ENCODE data around the gene WDR91.

The WDR91 gene

GRCh38 chr7:135240441-135240840, 29.1 kb upstream of the WDR91 start:
- Histone ChIP-seq H3K4me3 (ENCODE audit: low read depth in 1 of 2, low read length in 2 of 2) (no peak overlapping the region), H4K20me1 (ENCODE audit: insufficient read depth, low read length) (no peaks in the 10 kb centered on the region), H3K9me3 (ENCODE audit: insufficient read depth, low read length, severe bottlenecking) (no peaks in the 10 kb centered on the region), H3K36me3 (ENCODE audit: insufficient read depth, low read length) (no peaks in the 10 kb centered on the region), H3K27me3 (ENCODE audit: insufficient read depth, low read length, poor library complexity) (peaks cover 6% of the 10 kb centered on the region), H3K4me2 (ENCODE audit: insufficient read depth, low read length) (no peak overlapping the region), H3K79me2 (ENCODE audit: insufficient read depth, low read length) (no peaks in the 10 kb centered on the region), H3K4me1 (ENCODE audit: insufficient read depth, low read length) (no peaks in the 10 kb centered on the region), H2AFZ (ENCODE audit: low read depth, low read length) (no peak overlapping the region), H3K27ac (ENCODE audit: low read length) (no peak overlapping the region), H3K9ac (ENCODE audit: low read depth, low read length) (no peak overlapping the region)
- DNase-seq: no peak
- ATAC-seq (ENCODE audit: insufficient read depth, low read depth): no peak
- TF ChIP-seq CTCF (IDR thresholded peaks at IDR 0.05; ENCODE audit: borderline replicate concordance, extremely low read depth, low read length, poor library complexity, severe bottlenecking) (no peak), EZH2 (IDR thresholded peaks at IDR 0.05; ENCODE audit: borderline replicate concordance, low read depth, low read length, severe bottlenecking) (no peak)

- Histone ChIP-seq H3K4me2 (ENCODE audit: insufficient read depth, low read length) (no peak overlapping the region), H3K27ac (ENCODE audit: low read length) (no peak overlapping the region), H2AFZ (ENCODE audit: low read depth, low read length) (no peak overlapping the region), H3K9ac (ENCODE audit: low read depth, low read length) (no peak overlapping the region), H3K9me3 (ENCODE audit: insufficient read depth, low read length, severe bottlenecking) (no peaks in the 10 kb centered on the region), H3K27me3 (ENCODE audit: insufficient read depth, low read length, poor library complexity) (peaks cover 3% of the 10 kb centered on the region), H3K4me1 (ENCODE audit: insufficient read depth, low read length) (no peaks in the 10 kb centered on the region), H3K4me3 (ENCODE audit: low read depth in 1 of 2, low read length in 2 of 2) (no peak overlapping the region), H3K79me2 (ENCODE audit: insufficient read depth, low read length) (no peaks in the 10 kb centered on the region), H3K36me3 (ENCODE audit: insufficient read depth, low read length) (no peaks in the 10 kb centered on the region), H4K20me1 (ENCODE audit: insufficient read depth, low read length) (no peaks in the 10 kb centered on the region)
- TF ChIP-seq EZH2 (IDR thresholded peaks at IDR 0.05; ENCODE audit: borderline replicate concordance, low read depth, low read length, severe bottlenecking) (no peak), CTCF (IDR thresholded peaks at IDR 0.05; ENCODE audit: borderline replicate concordance, extremely low read depth, low read length, poor library complexity, severe bottlenecking) (no peak)
- DNase-seq (no peak), ATAC-seq (ENCODE audit: insufficient read depth, low read depth) (no peak)
Measured at GRCh38 chr7:135239263-135239662, 27.9 kb upstream of the WDR91 start.

- no peak overlapping the region for H3K4me3 ChIP-seq (ENCODE audit: low read depth in 1 of 2, low read length in 2 of 2)
- H3K9me3 ChIP-seq (ENCODE audit: insufficient read depth, low read length, severe bottlenecking): no peaks in the 10 kb centered on the region
- H3K27me3 ChIP-seq (ENCODE audit: insufficient read depth, low read length, poor library complexity): peaks cover 3% of the 10 kb centered on the region
- no peak for TF ChIP-seq EZH2 (IDR thresholded peaks at IDR 0.05; ENCODE audit: borderline replicate concordance, low read depth, low read length, severe bottlenecking)
- TF ChIP-seq CTCF (IDR thresholded peaks at IDR 0.05; ENCODE audit: borderline replicate concordance, extremely low read depth, low read length, poor library complexity, severe bottlenecking): peak; percentile 58
- no peak overlapping the region for H3K4me2 ChIP-seq (ENCODE audit: insufficient read depth, low read length)
- no peaks in the 10 kb centered on the region for H3K4me1 ChIP-seq (ENCODE audit: insufficient read depth, low read length)
- no peak overlapping the region for H2AFZ ChIP-seq (ENCODE audit: low read depth, low read length)
- ATAC-seq (ENCODE audit: insufficient read depth, low read depth) (peak; percentile 62; the same call in 1 of the 3 replicates), DNase-seq (peak; percentile 9)
- no peak overlapping the region for H3K27ac ChIP-seq (ENCODE audit: low read length)
- no peak overlapping the region for H3K9ac ChIP-seq (ENCODE audit: low read depth, low read length)
- no peaks in the 10 kb centered on the region for H4K20me1 ChIP-seq (ENCODE audit: insufficient read depth, low read length)
- no peaks in the 10 kb centered on the region for H3K36me3 ChIP-seq (ENCODE audit: insufficient read depth, low read length)
- no peaks in the 10 kb centered on the region for H3K79me2 ChIP-seq (ENCODE audit: insufficient read depth, low read length)
Measured at GRCh38 chr7:135238112-135238744, 26.9 kb upstream of the WDR91 start.
